ENCODE data around the gene DNMT1.
"Not testable (repeated sequence)": the region's sequence is repeated elsewhere in the genome, so short reads cannot be mapped to it uniquely, and the experiment has no call there.

DNMT1 gene

DNA sequence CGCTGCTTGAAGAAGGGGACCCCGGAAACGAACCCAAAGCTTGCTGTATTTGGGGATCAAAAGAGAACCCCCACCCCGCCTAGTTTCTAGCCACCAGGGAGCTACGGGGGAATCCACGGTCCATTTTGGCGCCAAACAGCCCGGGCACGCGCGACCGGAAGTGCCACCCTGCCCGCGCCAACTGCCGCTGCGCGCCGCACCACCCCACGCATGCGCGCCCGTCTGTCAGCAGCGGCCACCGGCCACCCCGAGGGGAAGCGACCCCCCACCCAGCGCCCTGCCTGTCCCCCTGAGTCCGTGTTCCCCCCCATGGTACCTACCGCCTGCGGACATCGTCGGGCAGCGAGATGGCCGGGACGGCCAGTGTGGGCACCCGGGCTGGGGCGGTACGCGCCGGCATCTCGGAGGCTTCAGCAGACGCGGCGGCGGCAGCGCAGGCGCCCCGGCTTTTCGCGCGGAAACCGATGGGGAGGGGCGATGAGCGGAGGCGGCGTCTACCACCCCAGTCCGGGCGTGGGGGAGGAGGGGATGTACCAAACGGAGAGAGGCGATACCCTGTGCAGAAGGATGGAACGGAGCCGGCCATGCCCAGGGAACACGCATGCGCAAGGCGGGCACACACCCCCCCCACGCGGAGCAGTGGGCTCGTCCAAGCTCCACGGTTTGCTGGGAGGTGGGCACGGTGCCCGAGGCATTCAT is at the start of gene DNMT1:
DNMT1 (minus strand) TSS at position 454 of the 699 bp plus-strand sequence; CDS start at position 400, 54 bp downstream.
- peak; percentile 97 for DNase-seq

DNA sequence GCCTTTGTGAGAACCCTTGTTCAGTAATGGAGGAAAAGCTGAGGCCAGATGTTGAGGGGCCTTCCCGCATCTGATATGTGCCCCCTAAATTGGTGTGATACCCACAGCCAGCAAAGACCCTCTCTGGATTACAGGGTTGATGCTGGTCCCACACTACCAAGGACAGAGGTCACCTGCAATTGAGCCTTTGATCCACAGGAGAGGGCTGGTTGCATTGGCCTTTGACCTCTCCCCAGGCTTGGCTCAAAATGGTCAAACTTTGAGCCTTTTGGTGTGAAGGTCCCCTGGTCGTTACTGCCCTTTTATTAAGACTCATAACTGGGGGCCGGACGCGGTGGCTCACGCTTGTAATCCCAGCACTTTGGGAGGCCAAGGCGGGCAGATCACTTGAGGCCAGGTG is 48.9 kb upstream of the DNMT1 start:
- no peak for DNase-seq

DNA sequence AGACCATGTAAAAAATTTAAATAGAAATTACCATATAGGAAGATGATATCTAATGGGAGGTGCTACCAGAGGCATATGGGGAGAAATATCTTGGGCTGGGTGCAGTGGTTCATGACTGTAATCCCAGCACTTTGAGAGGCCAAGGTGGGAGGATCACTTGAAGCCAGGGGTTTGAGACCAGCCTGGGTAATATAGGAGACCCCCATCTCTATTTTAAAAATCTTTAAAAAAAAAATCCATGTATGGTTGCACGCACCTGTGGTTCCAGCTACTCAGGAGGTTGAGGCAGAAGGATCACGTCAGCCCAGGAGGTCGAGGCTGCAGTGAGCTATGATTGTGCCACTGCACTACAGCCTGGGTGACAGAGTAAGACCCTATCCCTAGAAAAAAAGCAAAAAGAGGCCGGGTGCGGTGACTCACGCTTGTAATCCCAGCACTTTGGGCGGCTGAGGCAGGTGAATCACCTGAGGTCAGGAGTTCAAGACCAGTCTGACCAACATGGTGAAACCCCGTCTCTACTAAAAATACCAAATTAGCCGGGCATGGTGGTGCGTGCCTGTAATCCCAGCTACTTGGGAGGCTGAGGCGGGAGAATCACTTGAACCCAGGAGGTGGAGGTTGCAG is 47.2 kb upstream of the DNMT1 start:
- not testable (repeated sequence) for DNase-seq

DNA sequence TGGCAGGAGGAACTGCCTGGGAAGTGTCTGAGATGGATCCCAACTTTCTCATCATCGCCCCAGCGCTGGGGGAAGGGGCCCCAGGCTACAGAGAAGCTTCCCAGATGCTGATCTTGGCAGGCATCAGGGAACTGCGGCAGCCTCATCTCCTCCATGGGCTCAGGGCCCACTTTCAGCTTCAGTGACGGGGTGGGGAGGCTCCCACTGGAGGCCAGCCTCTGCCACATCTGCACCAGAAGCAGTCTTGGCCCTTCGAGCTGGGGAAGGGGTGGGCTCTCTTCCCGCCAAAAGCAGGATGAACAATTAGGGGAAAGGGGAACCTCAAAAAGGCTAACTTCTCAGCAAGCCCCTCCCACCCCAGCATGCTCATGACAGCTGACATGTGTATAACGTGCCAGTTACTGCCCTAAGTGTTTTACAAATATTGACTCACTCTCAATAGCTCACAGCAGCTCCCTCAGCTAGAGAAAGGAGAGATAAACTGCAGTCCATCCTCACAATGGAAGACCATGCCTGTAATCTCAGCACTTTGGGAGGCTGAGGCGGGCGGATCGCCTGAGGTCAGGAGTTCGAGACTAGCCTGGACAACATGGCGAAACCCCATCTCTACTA is 43.5 kb upstream of the DNMT1 start:
- no peak for DNase-seq

- DNase-seq, result no peak
Observed at GRCh38 chr19:10237702-10238101, 42.9 kb upstream of the DNMT1 start.

DNA sequence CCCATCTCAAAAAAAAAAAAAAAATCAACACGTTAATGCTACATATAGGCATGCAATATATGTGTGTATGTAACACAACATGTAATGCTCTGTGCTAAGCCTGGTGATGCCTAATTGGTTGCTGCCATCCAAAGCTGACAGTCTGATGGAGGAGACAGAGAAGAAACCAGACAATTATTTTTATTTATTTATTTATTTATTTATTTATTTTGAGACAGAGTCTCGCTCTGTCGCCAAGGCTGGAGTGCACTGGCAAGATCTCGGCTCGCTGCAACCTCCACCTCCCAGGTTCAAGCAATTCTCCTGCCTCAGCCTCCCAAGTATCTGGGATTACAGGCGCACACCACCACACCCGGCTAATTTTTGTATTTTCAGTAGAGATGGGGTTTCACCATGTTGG is 40.7 kb upstream of the DNMT1 start:
- DNase-seq, result not testable (repeated sequence)

DNA sequence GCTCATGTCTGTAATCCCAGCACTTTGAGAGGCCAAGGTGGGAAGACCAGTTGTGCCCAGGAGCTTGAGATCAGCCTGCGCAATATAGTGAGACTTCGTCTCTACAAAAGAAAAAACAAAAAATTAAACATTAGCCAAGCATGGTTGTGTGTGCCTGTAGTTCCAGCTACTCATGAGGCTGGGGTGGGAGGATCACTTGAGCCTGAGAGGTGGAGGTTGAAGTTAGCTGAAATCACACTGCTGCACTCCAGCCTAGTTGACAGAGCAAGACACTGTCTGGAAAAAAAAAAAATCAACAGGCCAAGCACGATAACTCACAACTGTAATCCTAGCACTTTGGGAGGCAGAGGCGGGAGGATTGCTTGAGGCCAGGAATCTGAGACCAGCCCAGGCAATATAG is 40.2 kb upstream of the DNMT1 start:
- DNase-seq, result no peak

DNA sequence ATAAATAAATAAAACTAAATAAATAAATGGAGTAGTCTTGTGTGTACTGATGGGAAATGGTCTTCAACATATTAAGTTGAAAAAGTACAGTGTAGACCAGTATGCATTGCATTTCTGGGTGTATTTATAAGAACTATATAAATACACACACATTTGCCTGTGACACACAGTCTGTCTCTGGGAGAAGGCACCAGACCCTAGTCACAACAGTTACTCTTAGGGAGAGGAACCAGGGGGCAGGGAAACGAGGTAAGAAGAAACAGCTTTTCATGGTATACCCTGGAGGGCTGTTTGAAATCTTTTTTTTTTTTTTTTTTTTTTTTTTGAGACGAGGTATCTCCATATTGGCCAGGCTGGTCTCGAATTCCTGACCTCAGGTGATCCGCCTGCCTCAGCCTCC is 39.2 kb upstream of the DNMT1 start:
- DNase-seq, result no peak

- DNase-seq, result no peak
Observed at GRCh38 chr19:10231612-10232228, 37.0 kb upstream of the DNMT1 start.

GRCh38 chr19:10230861-10231611 is 36.3 kb upstream of the DNMT1 start, which contains the start of gene S1PR2:
Gene S1PR2, minus strand, starts transcription at chr19:10231331. Its CDS starts 6,426 bp downstream, at chr19:10224905.
- DNase-seq, result peak; percentile 66

GRCh38 chr19:10230173-10230860 is 35.6 kb upstream of the DNMT1 start:
- DNase-seq, result no peak

DNA sequence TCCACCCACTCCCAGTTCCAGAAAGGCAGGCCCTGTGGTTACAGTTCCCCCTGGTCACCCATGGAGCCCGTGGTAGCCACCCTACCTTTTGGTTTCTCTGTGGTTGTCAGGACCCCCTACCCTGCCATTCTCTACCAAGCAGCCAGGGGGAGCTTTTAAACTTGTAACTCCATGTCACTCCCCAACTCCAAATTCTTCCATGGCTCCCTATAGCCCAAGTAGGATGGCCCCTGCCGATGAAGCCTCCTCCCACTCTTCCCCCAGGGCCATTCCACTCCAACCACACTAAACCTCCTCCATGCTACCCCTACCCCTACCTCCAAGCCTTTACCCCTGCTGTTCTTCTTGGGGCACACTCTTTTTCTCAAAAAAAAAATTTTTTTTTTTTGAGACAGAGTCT is 34.2 kb upstream of the DNMT1 start:
- no peak for DNase-seq

DNA sequence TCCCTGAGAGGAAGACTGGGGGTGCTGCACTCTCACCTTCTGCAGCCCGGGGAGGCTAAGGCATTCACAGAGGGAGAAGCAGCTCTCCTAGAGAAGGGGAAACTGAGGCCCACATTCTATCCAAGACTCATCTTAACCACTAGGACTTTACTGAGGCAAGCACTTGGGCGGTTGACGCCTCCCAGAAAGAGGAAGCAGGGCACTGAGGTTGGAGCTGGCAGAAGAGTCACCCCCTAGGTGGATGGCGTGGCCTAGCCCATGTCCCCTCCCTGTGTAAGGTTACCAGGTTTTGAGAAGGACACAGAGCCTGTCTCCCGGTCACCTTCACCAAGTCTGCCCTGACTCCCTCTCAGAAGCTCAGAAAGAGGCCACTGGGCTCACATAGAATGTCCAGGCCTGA is 33.6 kb upstream of the DNMT1 start:
- no peak for DNase-seq

GRCh38 chr19:10227026-10227971 is 32.5 kb upstream of the DNMT1 start:
- DNase-seq, result no peak

DNA sequence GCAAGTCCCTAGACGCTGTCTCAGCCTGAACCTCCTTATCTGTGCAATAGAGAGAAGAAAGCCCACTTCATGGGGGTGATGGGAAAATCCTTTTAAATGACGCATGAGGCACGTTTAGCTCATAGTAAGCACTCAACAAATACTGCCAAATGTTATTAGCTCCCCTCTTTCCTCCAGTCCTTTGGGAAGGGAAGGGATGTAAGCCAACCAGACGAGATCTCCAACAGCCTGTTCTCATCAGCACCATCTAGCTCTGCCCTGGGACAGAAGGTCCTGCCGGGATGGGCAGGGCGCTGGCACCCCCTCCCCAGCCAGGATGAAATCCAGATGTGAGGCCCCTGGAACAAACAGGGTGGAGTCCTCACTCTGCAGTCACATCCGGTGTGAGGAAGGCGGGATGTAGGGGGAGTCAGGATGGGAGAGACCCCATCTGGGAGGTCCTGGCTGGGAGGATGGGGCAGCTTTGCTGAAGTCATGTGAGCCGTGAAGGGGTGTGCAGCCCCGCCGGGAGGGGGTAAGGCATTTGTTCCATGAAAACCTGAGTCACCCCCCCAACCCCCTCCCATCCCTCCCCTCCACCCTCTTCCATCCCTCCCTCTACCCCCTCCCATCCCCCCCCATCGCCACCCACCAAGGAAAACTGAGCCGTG is 31.7 kb upstream of the DNMT1 start:
- no peak for DNase-seq

DNA sequence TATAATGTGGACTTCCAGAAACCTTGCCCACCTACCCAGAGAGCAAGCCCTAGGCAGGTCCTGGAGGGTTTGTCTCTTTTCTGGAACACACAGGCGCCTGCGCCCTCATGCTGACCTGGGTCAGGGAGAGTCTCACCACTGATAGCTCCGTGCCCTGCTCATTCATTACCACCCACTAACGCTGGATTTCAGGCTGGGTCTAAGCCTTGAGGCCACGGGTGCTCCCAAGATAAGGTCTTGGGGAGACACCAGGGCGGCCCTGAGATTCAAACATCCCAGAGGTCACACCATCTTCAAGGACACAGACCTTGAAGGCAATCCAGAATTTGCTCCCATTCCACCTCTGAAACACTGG is 31.2 kb upstream of the DNMT1 start:
- DNase-seq, result no peak

DNA sequence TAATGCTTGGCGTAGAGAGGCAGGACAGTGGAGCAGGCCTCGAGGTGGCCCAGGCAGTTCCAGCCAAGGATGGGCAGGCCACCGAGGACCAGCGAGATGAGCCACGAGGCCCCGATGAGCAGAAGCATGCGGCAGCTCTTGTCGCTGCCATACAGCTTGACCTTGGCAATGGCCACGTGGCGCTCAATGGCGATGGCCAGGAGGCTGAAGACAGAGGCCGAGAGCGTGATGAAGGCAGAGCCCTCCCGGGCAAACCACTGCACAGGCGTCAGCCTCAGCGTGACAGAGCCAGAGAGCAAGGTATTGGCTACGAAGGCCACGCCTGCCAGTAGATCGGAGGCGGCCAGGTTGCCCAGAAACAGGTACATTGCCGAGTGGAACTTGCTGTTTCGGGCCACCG is 29.6 kb upstream of the DNMT1 start:
- no peak for DNase-seq

GRCh38 chr19:10223488-10224213 is 28.9 kb upstream of the DNMT1 start:
- no peak for DNase-seq

DNA sequence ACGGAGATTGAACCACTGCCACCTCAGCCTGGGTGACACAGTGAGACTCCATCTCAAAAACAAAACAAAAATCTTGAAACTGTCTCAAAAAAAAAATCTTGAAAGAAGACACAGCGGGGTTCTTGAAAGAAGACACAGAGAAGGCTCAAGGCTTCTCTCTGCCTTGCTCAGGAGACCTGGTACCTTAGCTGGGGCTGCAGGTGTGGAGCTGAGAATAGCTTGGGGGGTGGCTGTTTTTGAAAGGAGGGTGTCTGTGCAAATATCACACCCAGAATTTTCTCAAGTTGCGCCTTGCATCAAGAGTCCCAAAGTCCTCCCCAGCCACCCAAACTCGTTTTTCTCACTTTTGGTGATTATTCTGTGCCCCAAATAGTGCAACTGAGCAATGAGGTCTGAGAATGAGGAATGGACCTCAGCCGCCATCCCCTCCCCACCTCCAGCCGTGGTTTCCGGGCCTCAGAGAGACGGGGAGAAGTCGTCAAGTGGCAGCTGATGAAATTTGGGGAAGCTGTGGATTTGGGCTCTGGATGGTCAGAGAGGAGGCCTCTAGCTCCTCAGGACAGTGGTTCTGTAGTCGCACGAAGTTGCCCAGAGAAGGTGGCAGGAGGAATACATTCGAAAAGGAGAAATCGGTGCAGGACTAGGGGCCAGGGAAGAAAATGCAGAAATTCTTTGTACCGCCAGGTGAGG is 27.6 kb upstream of the DNMT1 start:
- DNase-seq, result no peak
